Midbrain (tissue), 1 donor: Measurements from ENCODE around the gene KRT3.
"Not testable (repeated sequence)": the region's sequence is repeated elsewhere in the genome, so short reads cannot be mapped to it uniquely, and the experiment has no call there.

Experiments used
- DNase-seq: peaks from one replicate; lab custom pipeline; 2025; lab: John Stamatoyannopoulos, UW

Gene KRT3

DNA sequence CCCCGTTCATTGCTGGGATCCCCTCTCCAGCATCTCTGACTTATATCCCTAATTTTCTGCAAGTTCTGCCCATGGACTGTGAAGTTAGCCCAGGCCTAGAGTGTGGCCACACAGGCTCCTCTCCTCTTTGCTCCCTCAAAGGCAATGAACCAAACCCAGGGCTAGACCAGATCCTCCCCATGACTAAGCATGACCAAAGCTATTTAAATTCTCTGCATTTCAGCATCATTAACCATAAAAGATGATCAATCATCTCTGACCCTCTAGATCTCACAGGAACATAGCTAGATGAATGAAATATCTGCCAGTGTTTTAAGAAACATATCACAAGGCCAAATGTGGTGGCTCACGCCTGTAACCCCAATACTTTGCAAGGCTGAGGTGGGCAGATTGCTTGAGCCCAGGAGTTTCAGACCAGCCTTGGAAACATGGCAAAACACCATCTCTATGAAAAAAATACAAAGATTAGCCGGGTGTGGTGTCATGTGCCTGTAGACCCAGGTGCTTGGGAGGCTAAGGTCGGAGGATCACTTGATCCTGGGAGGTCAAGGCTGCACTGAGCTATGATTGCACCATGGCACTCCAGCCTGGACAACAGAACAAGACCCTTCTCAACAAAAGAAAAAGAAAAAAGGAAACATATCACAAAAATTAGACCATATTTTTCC, 2.2 kb upstream of the KRT3 start:
- no peak for DNase-seq

- no peak for DNase-seq
Measured at GRCh38 chr12:52797529-52797894, 1.6 kb upstream of the KRT3 start.

DNA sequence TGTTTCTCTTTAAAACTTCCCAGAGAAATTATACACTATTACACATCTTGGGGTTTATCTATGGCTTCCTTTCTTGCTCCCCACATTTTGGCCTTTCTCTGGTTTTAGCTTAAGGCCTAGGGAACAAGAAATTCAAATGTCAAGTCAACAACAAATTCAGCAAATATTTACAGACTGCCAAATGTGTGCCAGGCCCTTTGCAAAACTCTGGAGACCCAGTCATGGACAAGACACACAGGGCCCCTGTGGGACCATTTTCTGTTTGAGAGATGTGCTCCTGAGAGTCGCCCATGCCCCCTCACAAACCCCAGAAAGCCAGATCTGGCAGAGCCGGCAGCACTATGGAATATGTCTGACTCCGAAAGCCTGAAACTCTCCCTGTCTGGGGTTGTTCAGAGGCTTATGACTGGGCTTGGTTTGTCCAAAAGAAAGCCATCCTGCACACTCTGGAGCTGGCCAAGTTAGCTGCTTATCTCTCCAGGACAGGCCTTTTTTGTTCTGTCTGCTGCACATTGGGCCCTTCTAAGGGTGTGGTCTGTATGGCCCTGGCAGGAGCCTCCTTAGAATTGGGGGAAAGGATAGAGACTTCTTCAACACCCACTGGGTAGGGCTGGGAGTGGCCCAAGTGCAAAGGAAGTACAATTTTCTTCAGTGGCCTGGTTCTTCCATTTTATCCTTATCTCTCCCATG, 1.1 kb upstream of the KRT3 start:
- DNase-seq: no peak

GRCh38 chr12:52796429-52796794, 495 bp upstream of the KRT3 start:
- no peak for DNase-seq

DNA sequence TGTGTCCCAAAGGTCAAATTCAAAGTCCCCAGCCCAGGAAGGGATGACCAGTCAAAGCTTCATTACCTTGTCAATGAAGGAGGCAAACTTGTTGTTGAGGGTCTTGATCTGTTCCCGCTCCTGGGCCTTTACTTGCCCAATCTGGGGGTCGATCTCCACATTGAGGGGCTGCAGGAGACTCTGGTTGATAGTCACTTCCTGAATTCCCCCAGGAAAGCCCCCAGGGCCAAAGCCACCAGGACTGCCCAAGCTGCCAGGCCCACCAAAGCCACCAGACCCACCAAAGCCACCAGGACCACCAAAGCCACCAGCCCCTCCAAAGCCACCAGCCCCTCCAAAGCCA, 614 bp downstream of the KRT3 start:
- DNase-seq: not testable (repeated sequence)

GRCh38 chr12:52794479-52795331, 1.2 kb downstream of the KRT3 start:
- no peak for DNase-seq

GRCh38 chr12:52792185-52793029, 3.5 kb downstream of the KRT3 start:
- no peak for DNase-seq

DNA sequence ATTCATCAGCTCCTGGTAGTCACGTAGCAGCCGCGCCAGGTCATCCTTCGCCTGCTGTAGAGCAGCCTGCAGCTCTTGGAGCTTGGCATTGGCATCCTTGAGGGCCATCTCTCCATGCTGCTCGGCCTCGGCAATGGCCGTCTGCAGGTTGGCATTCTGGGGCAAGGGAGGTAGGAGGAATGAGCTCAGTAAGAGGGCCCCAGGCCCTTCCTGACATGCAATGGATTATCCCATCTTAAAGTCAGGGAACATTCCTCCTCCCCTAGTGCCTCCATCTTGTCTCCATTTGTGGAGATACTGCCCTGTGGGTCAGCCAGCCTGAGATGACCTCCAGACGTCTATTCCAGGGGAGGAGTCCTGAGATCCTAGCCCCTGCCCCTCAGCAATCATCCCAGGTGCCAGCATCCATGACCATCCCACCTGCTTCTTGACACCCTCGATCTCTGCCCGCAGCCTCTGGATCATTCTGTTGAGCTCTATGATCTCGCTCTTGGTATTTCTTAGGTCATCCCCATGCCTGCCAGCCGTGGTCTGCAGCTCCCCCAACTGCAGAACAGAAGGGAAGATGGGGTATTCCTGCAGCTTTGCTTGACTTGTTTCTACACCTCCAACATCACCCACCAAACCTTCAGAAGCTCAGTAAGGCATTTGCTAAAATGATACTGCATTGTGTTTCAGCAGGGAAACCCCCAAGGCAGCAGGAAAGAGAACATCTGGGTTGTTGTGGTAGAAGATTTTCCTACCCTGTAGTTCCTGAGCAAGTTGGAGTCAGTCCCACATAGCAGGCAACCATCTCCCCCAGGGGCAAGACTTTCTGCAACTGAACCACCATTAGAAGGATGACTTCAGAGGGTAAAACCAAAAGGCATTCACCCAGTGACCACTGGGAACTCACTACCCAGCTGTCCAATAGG, 4.4 kb downstream of the KRT3 start:
- no peak for DNase-seq

DNA sequence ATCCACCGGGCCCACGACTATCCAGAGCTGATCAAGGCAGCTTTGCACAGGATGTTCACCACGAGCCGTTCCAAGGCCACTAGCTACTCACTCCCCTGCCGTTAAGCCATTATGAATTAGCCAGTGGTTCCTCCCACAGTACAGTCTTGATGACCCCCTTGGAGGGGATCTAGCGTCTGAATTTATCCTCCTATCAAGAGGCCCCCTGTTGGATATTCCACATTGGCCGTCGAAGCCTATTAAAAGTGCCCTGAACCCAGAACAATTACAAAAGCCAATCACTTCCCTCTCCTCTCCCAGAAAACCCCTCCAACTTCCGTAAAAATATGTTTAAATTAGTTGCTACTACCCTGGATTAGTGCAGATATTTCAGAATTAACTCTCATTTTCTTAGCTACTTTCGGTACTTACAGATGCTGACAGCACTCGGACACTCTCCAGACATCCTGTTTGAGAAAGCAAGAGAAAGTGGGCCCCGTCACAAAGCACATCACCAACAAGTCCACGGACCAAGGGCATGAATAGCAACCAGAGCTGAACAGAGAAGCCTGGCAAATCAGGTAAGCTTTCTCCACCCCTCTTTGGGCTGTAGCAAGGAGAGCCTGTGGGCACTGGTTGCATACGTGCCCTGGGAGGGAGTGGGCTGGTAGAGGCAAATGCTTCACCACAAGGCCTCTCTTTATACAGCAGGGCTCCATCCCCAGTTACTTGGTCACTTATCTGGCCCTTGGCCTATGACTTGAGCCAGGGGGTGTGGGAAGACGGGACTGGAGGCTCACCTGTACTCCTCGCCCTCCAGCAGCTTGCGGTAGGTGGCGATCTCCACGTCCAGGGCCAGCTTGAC, 5.3 kb downstream of the KRT3 start:
- no peak for DNase-seq

- DNase-seq: no peak
Measured at GRCh38 chr12:52789637-52790426, 6.1 kb downstream of the KRT3 start.

DNA sequence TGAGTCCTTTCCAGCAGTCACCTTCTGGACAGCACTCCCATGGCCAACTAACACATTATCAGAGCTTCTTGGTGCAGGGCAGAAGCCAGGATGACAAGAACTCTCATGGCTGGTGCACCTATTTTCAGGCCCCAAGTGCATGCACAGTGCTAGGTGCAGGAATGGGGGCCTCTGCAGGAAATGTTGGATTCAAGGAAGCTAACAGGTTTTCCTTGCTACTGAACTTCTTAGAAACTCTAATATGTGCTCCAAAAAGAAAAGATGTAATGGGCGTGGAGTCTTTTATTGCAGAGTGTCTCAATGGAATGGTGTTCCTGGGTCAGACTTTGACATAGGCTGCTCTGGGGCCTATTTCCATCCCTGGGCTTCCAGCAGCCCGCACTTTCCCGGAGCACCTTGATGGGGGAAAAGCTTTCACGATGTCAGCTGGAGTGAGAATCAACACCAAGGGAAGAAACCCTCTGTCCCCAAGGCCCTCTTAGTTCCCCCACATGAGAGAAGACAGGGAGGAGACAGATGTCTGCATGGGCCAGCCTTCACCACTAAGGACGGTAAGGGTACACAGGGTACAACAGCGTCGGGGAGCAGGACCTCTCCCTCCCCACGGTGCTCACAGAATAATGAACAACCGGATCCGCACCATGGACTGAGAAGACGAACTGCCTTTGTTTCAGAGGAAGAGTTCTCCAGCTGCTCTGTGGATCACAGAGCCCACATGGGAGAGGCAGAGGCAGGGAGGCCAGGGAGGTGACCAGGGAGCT, 6.9 kb downstream of the KRT3 start:
- DNase-seq: no peak

GRCh38 chr12:52788192-52788875, 7.6 kb downstream of the KRT3 start:
- no peak for DNase-seq

GRCh38 chr12:52787324-52788191, 8.4 kb downstream of the KRT3 start:
- no peak for DNase-seq

GRCh38 chr12:52784909-52785308, 11.0 kb downstream of the KRT3 start:
- DNase-seq: no peak

GRCh38 chr12:52783563-52784316, 12.2 kb downstream of the KRT3 start:
- no peak for DNase-seq

DNA sequence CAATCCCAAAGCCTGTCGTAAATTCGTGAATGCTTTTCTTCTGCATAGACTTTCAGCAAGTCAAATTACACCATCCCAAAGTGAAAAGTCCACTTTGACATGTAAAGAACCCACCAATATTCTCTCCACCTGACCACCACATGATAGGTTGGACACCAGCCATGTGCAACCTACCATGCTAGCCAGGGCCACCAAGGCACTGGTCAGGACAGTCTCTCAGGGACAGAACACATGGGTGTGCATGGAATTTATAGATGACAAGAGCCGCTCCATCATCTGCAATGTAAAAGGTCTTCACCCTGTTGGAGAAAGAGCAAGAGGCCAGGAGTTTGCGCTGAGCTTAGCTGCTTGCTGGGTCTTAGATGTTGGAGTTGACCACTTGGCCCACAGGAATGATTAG, 13.4 kb downstream of the KRT3 start:
- no peak for DNase-seq
